Hepatocyte (in vitro differentiated cells): ENCODE results near the gene ANKRD11.
"Not testable (repeated sequence)": the region's sequence is repeated elsewhere in the genome, so short reads cannot be mapped to it uniquely, and the experiment has no call there.

ENCODE experiments used
- CTCF ChIP-seq: fragments of 200-600 bp; sonication (generic); IDR thresholded peaks from 2 replicates; pipeline ENCODE4 v1.5.1; 2016; ENCODE audit warnings: antibody characterized with exemption, mild to moderate bottlenecking; ENCODE audit not compliant: poor library complexity
- EZH2phosphoT487 ChIP-seq: fragments of 200-600 bp; sonication (generic); IDR thresholded peaks from one replicate; pipeline ENCODE4 v1.6.1; 2018; ENCODE audit warnings: antibody characterized with exemption, mild to moderate bottlenecking, low read depth, moderate library complexity; ENCODE audit not compliant: unreplicated experiment, severe bottlenecking

GRCh38 chr16:89461890-89462289, 28.5 kb downstream of the ANKRD11 start:
- not testable (repeated sequence) for TF ChIP-seq CTCF, EZH2phosphoT487
